ENCODE measurements around the gene PLXDC1. TPM values are rescaled to one million over a fixed set of nuclear protein-coding genes. Genes with fewer than 3 reads are reported as not detected.

The PLXDC1 gene
- total RNA-seq, 1 experiment from 2014 or later, result 2.0 TPM

GRCh38 chr17:39170558-39170957, 19.1 kb upstream of the PLXDC1 start:
- Mint-ChIP-seq H3K4me3 (no peak overlapping the region), H3K27me3 (ENCODE audit: low read depth) (peaks cover 31% of the 10 kb centered on the region), H3K27ac (no peak overlapping the region), H3K36me3 (ENCODE audit: insufficient read depth in 1 of 3, low read depth in 3 of 3) (peaks cover 3 to 11% (median 7%) of the 10 kb centered on the region in 3 experiments; a peak in 5 of 7 replicates), H3K9me3 (peaks cover 4 to 8% of the 10 kb centered on the region in 2 experiments; a peak in 4 of 5 replicates), H3K4me1 (peaks cover 38 to 52% of the 10 kb centered on the region in 2 experiments)
- Histone ChIP-seq H4K5ac (ENCODE audit: insufficient read length, low read depth, low read length) (no peak overlapping the region), H3K18ac (ENCODE audit: insufficient read length, low read depth, low read length) (no peak overlapping the region), H3K9ac (ENCODE audit: extremely low read depth, insufficient read length, low read length) (no peak overlapping the region), H2BK120ac (ENCODE audit: low read depth, low read length, poor library complexity, severe bottlenecking) (no peak overlapping the region), H4K91ac (ENCODE audit: insufficient read length, low read depth, low read length) (no peak overlapping the region), H3K23ac (ENCODE audit: insufficient read length, low read depth, low read length) (no peak overlapping the region), H3T11ph (ENCODE audit: low read length) (no peak overlapping the region), H3K4me2 (ENCODE audit: insufficient read depth, insufficient read length, low read length) (no peak overlapping the region), H2AK5ac (ENCODE audit: insufficient read length, low read length) (no peak overlapping the region), H3K4ac (ENCODE audit: low read depth, low read length) (no peak overlapping the region), H4K8ac (replicated peaks; ENCODE audit: insufficient read length, low read depth, low read length) (no peak overlapping the region), H4K20me1 (ENCODE audit: control insufficient read depth, insufficient read depth, insufficient read length) (no peaks in the 10 kb centered on the region), H3K27ac (ENCODE audit: insufficient read length, low read depth, low read length) (no peak overlapping the region), H2BK15ac (ENCODE audit: low read depth, low read length) (no peak overlapping the region), H2BK5ac (ENCODE audit: insufficient read length, low read length) (no peak overlapping the region), H3K4me1 (ENCODE audit: insufficient read depth, low read length) (no peaks in the 10 kb centered on the region; the same call in 1 of the 2 replicates), H2BK20ac (ENCODE audit: low read depth, low read length, poor library complexity, severe bottlenecking) (no peak overlapping the region), H3K79me2 (ENCODE audit: insufficient read depth, low read length) (no peaks in the 10 kb centered on the region), H3K56ac (ENCODE audit: insufficient read length, low read depth, low read length) (no peak overlapping the region), H2BK12ac (ENCODE audit: insufficient read length, low read depth, low read length) (no peak overlapping the region), H2AFZ (ENCODE audit: low read length) (no peak overlapping the region), H3K9me3 (ENCODE audit: control insufficient read depth, low read depth, low read length) (no peaks in the 10 kb centered on the region), H3K14ac (ENCODE audit: insufficient read depth, low read length) (no peak overlapping the region), H3K23me2 (ENCODE audit: insufficient read length, low read depth, low read length, poor library complexity, severe bottlenecking) (peaks cover 2% of the 10 kb centered on the region), H3K79me1 (ENCODE audit: insufficient read depth, low read depth, low read length, poor library complexity, severe bottlenecking) (no peaks in the 10 kb centered on the region), H3K27me3 (ENCODE audit: insufficient read depth, low read length) (peaks cover 10% of the 10 kb centered on the region; the same call in 1 of the 2 replicates)
- TF ChIP-seq CTCF (conservative IDR thresholded peaks at IDR 0.05), result no peak
- WGBS (ENCODE audit: extremely low coverage, insufficient read length, low lambda C conversion rate), result no CpG with 5 or more reads among the region's 6 CpGs
- no peak for DNase-seq
